CD14-positive monocyte (primary cell): Measurements from ENCODE around the gene LRBA. TPM values are rescaled to one million over a fixed set of nuclear protein-coding genes. Genes with fewer than 3 reads are reported as not detected.

Source experiments
- DNase-seq, 3 donors: peaks; one replicate each; pipeline ENCODE4 v3.0.0-alpha.2; 2011 to 2022
- H2AFZ ChIP-seq: 2 replicates; pipeline ENCODE4 v1.6.0; 2012; ENCODE audit warnings: mild to moderate bottlenecking, low read depth, low read length, inconsistent platforms; ENCODE audit not compliant: insufficient read depth, poor library complexity, severe bottlenecking
- H3K27ac ChIP-seq, 2 donors: 1 replicate in 1 of 2; 2 replicates in 1 of 2; pipeline ENCODE4 v1.5.1; 2012 to 2013; ENCODE audit warnings: low read length in 2 of 2, control low read depth in 1 of 2, inconsistent platforms in 1 of 2, low read depth in 1 of 2, mild to moderate bottlenecking in 1 of 2
- H3K27me3 ChIP-seq, 2 donors: one replicate each; pipeline versions ENCODE4 v1.6.0 to v1.6.1; 2011 to 2013; ENCODE audit warnings: low read length in 2 of 2; ENCODE audit not compliant: control insufficient read depth in 2 of 2, insufficient read depth in 2 of 2
- H3K36me3 ChIP-seq, 2 donors: replicated peaks in 1 of 2; 1 replicate in 1 of 2; 2 replicates in 1 of 2; pipeline versions ENCODE4 v1.5.1 to v1.6.1; 2012 to 2013; ENCODE audit warnings: low read length in 2 of 2, control low read depth in 1 of 2, inconsistent platforms in 1 of 2, mild to moderate bottlenecking in 1 of 2; ENCODE audit not compliant: insufficient read depth in 2 of 2, control insufficient read depth in 1 of 2
- H3K4me1 ChIP-seq, 2 donors: 1 replicate in 1 of 2; 2 replicates in 1 of 2; pipeline versions ENCODE4 v1.5.1 to v1.6.1; 2012 to 2013; ENCODE audit warnings: low read length in 2 of 2, control low read depth in 1 of 2, inconsistent platforms in 1 of 2, mild to moderate bottlenecking in 1 of 2, moderate library complexity in 1 of 2; ENCODE audit not compliant: insufficient read depth in 2 of 2, control insufficient read depth in 1 of 2
- H3K4me2 ChIP-seq: replicated peaks from 2 replicates; pipeline ENCODE3; 2012; ENCODE audit warnings: low read length, moderate library complexity, mild to moderate bottlenecking; ENCODE audit not compliant: poor library complexity, severe bottlenecking; ENCODE audit errors: extremely low read depth
- H3K4me3 ChIP-seq, 3 experiments: fragments of 200-600 bp in 1 of 3; sonication (generic) in 1 of 3; replicated peaks in 1 of 3; 1 replicate in 2 of 3; 2 replicates in 1 of 3; pipeline ENCODE4 v1.5.1; 2011 to 2013; ENCODE audit warnings: low read length in 3 of 3, mild to moderate bottlenecking in 3 of 3, control low read depth in 2 of 3, low read depth in 2 of 3, inconsistent platforms in 1 of 3, moderate library complexity in 1 of 3
- H3K79me2 ChIP-seq: 2 replicates; pipeline ENCODE4 v1.6.0; 2012; ENCODE audit warnings: mild to moderate bottlenecking, control low read depth, inconsistent platforms, low read length, moderate library complexity; ENCODE audit not compliant: insufficient read depth
- H3K9ac ChIP-seq: 2 replicates; pipeline ENCODE4 v1.6.0; 2017; ENCODE audit warnings: low read length, mild to moderate bottlenecking; ENCODE audit not compliant: insufficient read depth, poor library complexity, severe bottlenecking
- H3K9me3 ChIP-seq, 2 donors: replicated peaks in 1 of 2; 1 replicate in 1 of 2; 2 replicates in 1 of 2; pipeline versions ENCODE4 v1.5.1 to v1.6.1; 2012 to 2013; ENCODE audit warnings: low read length in 2 of 2, control low read depth in 1 of 2; ENCODE audit not compliant: control insufficient read depth in 1 of 2, insufficient read depth in 1 of 2
- H4K20me1 ChIP-seq: 2 replicates; pipeline ENCODE4 v1.6.0; 2012; ENCODE audit warnings: mild to moderate bottlenecking, low read length, control low read depth, moderate library complexity; ENCODE audit not compliant: insufficient read depth
- H3K27ac Mint-ChIP-seq, 7 donors: one replicate each; pipeline ENCODE4 v1.8.0; 2020; ENCODE audit warnings: mild to moderate bottlenecking in 7 of 7, mixed read lengths in 7 of 7, moderate library complexity in 6 of 7, inconsistent platforms in 2 of 7
- H3K27me3 Mint-ChIP-seq, 3 donors: one replicate each; pipeline ENCODE4 v1.8.0; 2021 to 2022; ENCODE audit warnings: low read depth in 3 of 3, mild to moderate bottlenecking in 3 of 3, mixed read lengths in 3 of 3, moderate library complexity in 3 of 3, inconsistent platforms in 1 of 3
- H3K36me3 Mint-ChIP-seq, 2 donors: one replicate each; pipeline ENCODE4 v1.8.0; 2020; ENCODE audit warnings: mixed read lengths in 2 of 2, inconsistent platforms in 1 of 2, mild to moderate bottlenecking in 1 of 2
- H3K4me1 Mint-ChIP-seq: one replicate; pipeline ENCODE4 v1.8.0; 2020; ENCODE audit warnings: mild to moderate bottlenecking, mixed read lengths
- H3K4me3 Mint-ChIP-seq, 2 donors: one replicate each; pipeline ENCODE4 v1.8.0; 2020; ENCODE audit warnings: mild to moderate bottlenecking in 2 of 2, mixed read lengths in 2 of 2, moderate library complexity in 1 of 2
- H3K9me3 Mint-ChIP-seq, 7 donors: one replicate each; pipeline ENCODE4 v1.8.0; 2020 to 2022; ENCODE audit warnings: mixed read lengths in 7 of 7, mild to moderate bottlenecking in 6 of 7, moderate library complexity in 6 of 7, inconsistent platforms in 2 of 7
- CTCF ChIP-seq: fragments of 200-600 bp; IDR thresholded peaks from one replicate; pipeline ENCODE4 v1.8.0; 2022; ENCODE audit warnings: antibody characterized with exemption, mild to moderate bottlenecking
- WGBS: methylation state at CpG from one replicate; pipeline ENCODE4 v1.1.5; 2013; ENCODE audit warnings: missing lambda C conversion rate; ENCODE audit not compliant: insufficient coverage; 5-methylcytosine and 5-hydroxymethylcytosine counted together
- intact Hi-C, 2 donors: fragments of 100-400 bp; cut with micrococcal nuclease; formaldehyde crosslinking; loops; one replicate each; pipeline versions ENCODE4 v1.15.0 to v1.15.1; 2023
- polyA plus RNA-seq, 3 donors: library from polyadenylated mRNA; depleted of rRNA in 1 of 3; unstranded in 2 of 3; stranded (reverse) in 1 of 3; fragments of 300-500 nt in 2 of 3; fragments of >200 nt in 1 of 3; fragmentation: Illumina TruSeq in 2 of 3; gene quantifications; 1 replicate in 2 of 3; 2 replicates in 1 of 3; pipeline ENCODE4 v1.2.3, GENCODE V29; 2012 to 2021

LRBA gene
- polyA plus RNA-seq, 3 donors, result 1.5 to 5.5 (median 4.4) TPM

DNA sequence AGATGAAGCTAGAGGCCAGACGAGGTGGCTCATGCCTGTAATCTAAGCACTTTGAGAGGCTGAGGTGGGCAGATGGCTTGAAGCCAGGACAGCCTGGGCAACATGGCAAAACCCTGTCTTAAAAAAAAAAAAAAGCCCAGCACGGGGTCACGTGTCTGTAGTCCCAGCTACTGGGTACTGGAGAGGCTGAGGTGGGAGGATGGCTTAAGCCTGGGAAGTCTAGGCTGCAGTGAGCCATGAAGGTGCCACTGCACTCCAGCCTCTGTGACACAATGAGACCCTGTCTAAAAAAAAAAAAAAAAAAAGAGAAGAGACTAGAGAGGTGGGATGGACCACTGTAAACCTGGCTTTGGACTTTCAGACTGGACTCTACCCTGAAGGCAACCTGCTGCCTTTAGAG is 10.7 kb upstream of the LRBA start:
- Histone ChIP-seq H3K9ac (no peak overlapping the region), H4K20me1 (no peaks in the 10 kb centered on the region), H3K4me1 (no peaks in the 10 kb centered on the region), H3K9me3 (no peaks in the 10 kb centered on the region), H3K27ac (no peak overlapping the region), H3K27me3 (no peaks in the 10 kb centered on the region), H2AFZ (no peak overlapping the region), H3K79me2 (no peaks in the 10 kb centered on the region), H3K36me3 (no peaks in the 10 kb centered on the region), H3K4me2 (no peak overlapping the region), H3K4me3 (no peak overlapping the region)
- 93% methylated on average over 2 of the region's 3 CpGs for WGBS
- H3K27me3 Mint-ChIP-seq, result no peaks in the 10 kb centered on the region
- TF ChIP-seq CTCF, result no peak
- intact Hi-C loops, result no loop called here
- no peak overlapping the region for H3K4me3 Mint-ChIP-seq
- H3K4me1 Mint-ChIP-seq, result no peaks in the 10 kb centered on the region
- no peaks in the 10 kb centered on the region for H3K36me3 Mint-ChIP-seq
- H3K27ac Mint-ChIP-seq, result no peak overlapping the region
- H3K9me3 Mint-ChIP-seq, result peaks cover 0 to 5% (median 0%) of the 10 kb centered on the region in 7 donors
- DNase-seq, result no peak

GRCh38 chr4:151022586-151022985 is 7.5 kb upstream of the LRBA start:
- Mint-ChIP-seq H3K4me3 (no peak overlapping the region), H3K4me1 (no peaks in the 10 kb centered on the region), H3K9me3 (peaks cover 0 to 3% (median 0%) of the 10 kb centered on the region in 7 donors), H3K36me3 (no peaks in the 10 kb centered on the region), H3K27me3 (no peaks in the 10 kb centered on the region), H3K27ac (no peak overlapping the region)
- Histone ChIP-seq H4K20me1 (no peaks in the 10 kb centered on the region), H3K27ac (no peak overlapping the region), H3K9me3 (no peaks in the 10 kb centered on the region), H3K79me2 (no peaks in the 10 kb centered on the region), H3K27me3 (no peaks in the 10 kb centered on the region), H3K4me3 (no peak overlapping the region), H2AFZ (no peak overlapping the region), H3K4me1 (no peaks in the 10 kb centered on the region), H3K36me3 (no peaks in the 10 kb centered on the region), H3K9ac (no peak overlapping the region), H3K4me2 (no peak overlapping the region)
- no CpG with 5 or more reads among the region's 2 CpGs for WGBS
- no peak for DNase-seq
- intact Hi-C loops, result no loop called here
- no peak for TF ChIP-seq CTCF
